ENCODE data around the gene CD69. TPM values are rescaled to one million over a fixed set of nuclear protein-coding genes. Genes with fewer than 3 reads are reported as not detected.

CD69 gene
- total RNA-seq, 1 experiment from 2014 or later: not detected

GRCh38 chr12:9782547-9783382, 22.1 kb upstream of the CD69 start:
- Mint-ChIP-seq H3K4me3 (ENCODE audit: unreplicated experiment) (no peak overlapping the region), H3K4me1 (ENCODE audit: low read depth, unreplicated experiment) (no peaks in the 10 kb centered on the region), H3K27me3 (ENCODE audit: insufficient read depth, unreplicated experiment) (peaks cover 15% of the 10 kb centered on the region), H3K27ac (ENCODE audit: unreplicated experiment) (no peak overlapping the region), H3K36me3 (ENCODE audit: insufficient read depth, unreplicated experiment) (no peaks in the 10 kb centered on the region), H3K9me3 (ENCODE audit: unreplicated experiment) (no peaks in the 10 kb centered on the region)
- H3K4me3 ChIP-seq (ENCODE audit: low read depth, low read length): no peak overlapping the region
- H3K9me3 ChIP-seq: no peaks in the 10 kb centered on the region
- BruUV-seq (replicated peaks): no TSS peak
- ChIA-PET POLR2A (no interaction called here), CTCF (interaction anchor here (0.8 kb wide), 1 partner anchor 40 kb away, joined by 3 read pairs; no protein-coding TSS in a partner anchor)
- no peak for DNase-seq
- H3K27me3 ChIP-seq (replicated peaks; ENCODE audit: control insufficient read depth, insufficient read depth, low read length): no peaks in the 10 kb centered on the region
- H3K4me1 ChIP-seq: no peaks in the 10 kb centered on the region
- intact Hi-C loops (cut with micrococcal nuclease; ENCODE audit: unreplicated experiment): no loop called here
- no peak for TF ChIP-seq CTCF (IDR thresholded peaks at IDR 0.05; ENCODE audit: insufficient read depth in 1 of 2, low read depth in 1 of 2, low read length in 1 of 2, severe bottlenecking in 1 of 2, unreplicated experiment in 1 of 2)
- H3K36me3 ChIP-seq (ENCODE audit: control insufficient read depth, insufficient read depth, low read length): no peaks in the 10 kb centered on the region

GRCh38 chr12:9781360-9781759, 20.7 kb upstream of the CD69 start:
- BruUV-seq (replicated peaks): no TSS peak
- Histone ChIP-seq H3K9me3 (no peaks in the 10 kb centered on the region), H3K36me3 (ENCODE audit: control insufficient read depth, insufficient read depth, low read length) (no peaks in the 10 kb centered on the region), H3K27me3 (replicated peaks; ENCODE audit: control insufficient read depth, insufficient read depth, low read length) (no peaks in the 10 kb centered on the region), H3K4me3 (ENCODE audit: low read depth, low read length) (no peak overlapping the region), H3K4me1 (no peaks in the 10 kb centered on the region)
- no peak for TF ChIP-seq CTCF (IDR thresholded peaks at IDR 0.05; ENCODE audit: insufficient read depth in 1 of 2, low read depth in 1 of 2, low read length in 1 of 2, severe bottlenecking in 1 of 2, unreplicated experiment in 1 of 2)
- ChIA-PET POLR2A (interaction anchor here (0.6 kb wide), 1 partner anchor 1950 kb away, joined by 6 read pairs; no protein-coding TSS in a partner anchor), CTCF (no interaction called here)
- Mint-ChIP-seq H3K4me3 (ENCODE audit: unreplicated experiment) (no peak overlapping the region), H3K27ac (ENCODE audit: unreplicated experiment) (no peak overlapping the region), H3K4me1 (ENCODE audit: low read depth, unreplicated experiment) (no peaks in the 10 kb centered on the region), H3K9me3 (ENCODE audit: unreplicated experiment) (no peaks in the 10 kb centered on the region), H3K36me3 (ENCODE audit: insufficient read depth, unreplicated experiment) (no peaks in the 10 kb centered on the region), H3K27me3 (ENCODE audit: insufficient read depth, unreplicated experiment) (peaks cover 12% of the 10 kb centered on the region)
- no peak for DNase-seq
- intact Hi-C loops (cut with micrococcal nuclease; ENCODE audit: unreplicated experiment): no loop called here

- Mint-ChIP-seq H3K36me3 (ENCODE audit: insufficient read depth, unreplicated experiment) (no peaks in the 10 kb centered on the region), H3K4me1 (ENCODE audit: low read depth, unreplicated experiment) (no peaks in the 10 kb centered on the region)
- intact Hi-C loops (cut with micrococcal nuclease; ENCODE audit: unreplicated experiment): no loop called here
These were observed 18.5 kb upstream of the CD69 start for GRCh38 chr12:9779209-9779608.

More at GRCh38 chr12:9779209-9779608, 18.5 kb upstream of the CD69 start:
- DNase-seq: no peak
- no peak overlapping the region for H3K4me3 ChIP-seq (ENCODE audit: low read depth, low read length)
- no peaks in the 10 kb centered on the region for H3K27me3 ChIP-seq (replicated peaks; ENCODE audit: control insufficient read depth, insufficient read depth, low read length)
- BruUV-seq (replicated peaks): no TSS peak
- no peaks in the 10 kb centered on the region for H3K4me1 ChIP-seq
- POLR2A ChIA-PET: interaction anchor here (0.7 kb wide), 1 partner anchor 61 kb away, joined by 3 read pairs; no protein-coding TSS in a partner anchor
- Mint-ChIP-seq H3K9me3 (ENCODE audit: unreplicated experiment) (no peaks in the 10 kb centered on the region), H3K4me3 (ENCODE audit: unreplicated experiment) (no peak overlapping the region), H3K27ac (ENCODE audit: unreplicated experiment) (no peak overlapping the region), H3K27me3 (ENCODE audit: insufficient read depth, unreplicated experiment) (peaks cover 15% of the 10 kb centered on the region)
- H3K9me3 ChIP-seq: no peaks in the 10 kb centered on the region
- no peak for TF ChIP-seq CTCF (IDR thresholded peaks at IDR 0.05; ENCODE audit: insufficient read depth in 1 of 2, low read depth in 1 of 2, low read length in 1 of 2, severe bottlenecking in 1 of 2, unreplicated experiment in 1 of 2)
- CTCF ChIA-PET: no interaction called here
- no peaks in the 10 kb centered on the region for H3K36me3 ChIP-seq (ENCODE audit: control insufficient read depth, insufficient read depth, low read length)

All from Caco-2 (cell line).